Activated CD4-positive, alpha-beta T cell treated with anti-CD3 and anti-CD28 coated beads, Interleukin-2, amount 50 U/mL, for 16 hours (primary cell): Measurements from ENCODE around the gene NPB.

Source experiments
- DNase-seq: peaks from one replicate; pipeline ENCODE4 v3.0.0-alpha.2; 2020

The NPB gene

GRCh38 chr17:81870131-81870980 lies 31.7 kb upstream of the NPB start:
- peak; percentile 47 for DNase-seq

GRCh38 chr17:81870981-81871386 lies 31.1 kb upstream of the NPB start, which contains the start of gene ARHGDIA:
Gene ARHGDIA (minus strand): TSS chr17:81871337. CDS start chr17:81869930, 1,407 bp downstream.
- DNase-seq: no peak

- peak; percentile 96 for DNase-seq
These were observed 30.4 kb upstream of the NPB start for GRCh38 chr17:81871387-81872230.

GRCh38 chr17:81877569-81877968 lies 24.5 kb upstream of the NPB start:
- DNase-seq: no peak

GRCh38 chr17:81878294-81878693 lies 23.7 kb upstream of the NPB start:
- DNase-seq: no peak

- DNase-seq: no peak
These were observed 22.9 kb upstream of the NPB start for GRCh38 chr17:81879121-81879520.

- DNase-seq: no peak
These were observed 17.5 kb upstream of the NPB start for GRCh38 chr17:81884520-81884919.

GRCh38 chr17:81884968-81885367 lies 17.1 kb upstream of the NPB start:
- no peak for DNase-seq

GRCh38 chr17:81885454-81885853 lies 16.6 kb upstream of the NPB start:
- DNase-seq: no peak

- DNase-seq: no peak
These were observed 16.0 kb upstream of the NPB start for GRCh38 chr17:81885869-81886548.

GRCh38 chr17:81888105-81888987 lies 13.7 kb upstream of the NPB start:
- DNase-seq: no peak

- DNase-seq: no peak
These were observed 12.9 kb upstream of the NPB start for GRCh38 chr17:81888988-81889595.

- DNase-seq: no peak
These were observed 12.4 kb upstream of the NPB start for GRCh38 chr17:81889602-81890001.

- peak; percentile 23 for DNase-seq
These were observed 11.4 kb upstream of the NPB start for GRCh38 chr17:81890447-81891302.

- no peak for DNase-seq
These were observed 10.8 kb upstream of the NPB start for GRCh38 chr17:81891303-81891552.

- no peak for DNase-seq
These were observed 6.6 kb upstream of the NPB start for GRCh38 chr17:81895400-81895799.

- no peak for DNase-seq
These were observed 3.8 kb upstream of the NPB start for GRCh38 chr17:81898029-81898866.

GRCh38 chr17:81898885-81899284 lies 3.2 kb upstream of the NPB start:
- DNase-seq: no peak

- no peak for DNase-seq
These were observed 2.4 kb upstream of the NPB start for GRCh38 chr17:81899514-81900166.
